CD4-positive, alpha-beta T cell treated with Interleukin-12 subunit alpha and Interleukin-12 subunit beta, for 1 hour (primary cell): ENCODE results near the gene PRDM2.
A peak's percentile ranks its signal among the peaks of the same experiment; 100 is the strongest.

Source experiments
- DNase-seq: peaks from one replicate; pipeline ENCODE4 v3.0.0-alpha.2; 2020

The PRDM2 gene

GRCh38 chr1:13733711-13734110 lies 33.7 kb downstream of the PRDM2 start:
- no peak for DNase-seq

DNA sequence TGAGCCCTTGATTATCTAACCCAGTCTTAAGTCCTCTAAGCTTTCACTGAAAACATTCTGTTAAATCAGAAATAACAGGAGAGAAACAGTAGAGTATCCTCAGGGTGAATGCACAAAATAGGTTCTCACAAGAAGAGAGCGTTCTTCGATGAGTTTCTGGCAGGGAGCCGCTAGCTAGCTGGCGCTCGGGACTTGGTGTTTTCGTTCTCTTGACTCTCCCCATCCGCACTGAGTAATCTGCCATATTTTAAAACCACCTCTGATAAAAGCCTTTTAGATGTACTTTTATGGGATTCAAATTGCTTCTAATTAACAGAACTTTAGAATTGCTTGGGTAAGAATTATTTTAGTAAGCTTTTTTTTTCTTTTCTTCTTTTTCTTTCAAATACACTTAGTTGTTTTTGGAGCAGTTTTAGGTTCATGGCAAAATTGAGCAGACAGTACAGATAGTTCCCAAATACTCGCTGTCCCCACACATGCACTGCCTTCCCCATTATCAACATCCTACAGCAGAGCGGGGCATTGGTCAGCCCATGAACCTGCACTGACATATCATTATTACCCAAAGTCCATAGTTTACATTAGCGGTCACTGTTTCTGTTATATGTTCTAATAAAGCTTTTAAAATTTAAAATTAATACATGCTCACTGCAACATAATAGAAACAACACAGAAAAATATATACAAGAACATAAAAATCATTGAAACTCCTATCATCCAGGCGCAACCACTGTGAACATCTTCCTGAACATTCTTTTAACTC lies 35.4 kb downstream of the PRDM2 start:
- no peak for DNase-seq

DNA sequence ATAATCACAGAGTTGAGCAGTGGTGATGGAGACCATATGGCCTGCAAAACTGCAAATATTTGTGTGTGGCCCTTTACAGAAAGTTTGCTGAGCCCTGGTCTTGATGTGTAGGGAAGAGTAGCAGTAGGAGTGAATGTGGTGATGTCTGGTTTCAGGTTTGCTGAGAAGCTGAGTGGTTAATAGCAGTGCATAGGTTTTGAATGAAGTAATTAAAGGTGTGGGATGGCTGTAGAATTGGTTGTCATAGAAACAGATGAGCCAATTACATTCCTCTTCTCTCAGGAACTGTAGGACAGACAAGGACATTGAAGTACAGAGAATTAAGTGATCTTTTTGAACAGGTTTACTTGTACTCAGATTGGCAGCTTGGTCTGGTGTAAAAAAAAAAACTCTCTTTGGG lies 37.4 kb downstream of the PRDM2 start:
- no peak for DNase-seq

DNA sequence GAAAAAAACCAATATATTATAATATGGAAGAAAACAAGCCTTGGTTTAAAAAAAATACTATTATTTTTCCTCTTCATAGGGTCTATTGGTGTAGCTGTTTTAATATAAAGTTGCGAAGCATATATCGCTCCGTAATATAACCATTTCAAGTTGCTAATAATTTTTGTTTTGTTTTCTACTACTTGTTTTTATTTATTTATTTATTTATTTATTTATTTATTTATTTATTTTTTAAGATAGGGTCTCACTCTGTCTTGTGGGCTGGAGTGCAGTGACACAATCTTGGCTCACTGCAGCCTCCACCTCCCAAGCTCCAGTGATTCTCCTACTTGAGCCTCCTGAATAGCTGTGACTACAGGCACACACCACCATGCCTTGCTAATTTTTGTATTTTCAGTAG lies 46.4 kb downstream of the PRDM2 start:
- no peak for DNase-seq

GRCh38 chr1:13748610-13749505 lies 48.9 kb downstream of the PRDM2 start:
- peak; percentile 97 for DNase-seq

DNA sequence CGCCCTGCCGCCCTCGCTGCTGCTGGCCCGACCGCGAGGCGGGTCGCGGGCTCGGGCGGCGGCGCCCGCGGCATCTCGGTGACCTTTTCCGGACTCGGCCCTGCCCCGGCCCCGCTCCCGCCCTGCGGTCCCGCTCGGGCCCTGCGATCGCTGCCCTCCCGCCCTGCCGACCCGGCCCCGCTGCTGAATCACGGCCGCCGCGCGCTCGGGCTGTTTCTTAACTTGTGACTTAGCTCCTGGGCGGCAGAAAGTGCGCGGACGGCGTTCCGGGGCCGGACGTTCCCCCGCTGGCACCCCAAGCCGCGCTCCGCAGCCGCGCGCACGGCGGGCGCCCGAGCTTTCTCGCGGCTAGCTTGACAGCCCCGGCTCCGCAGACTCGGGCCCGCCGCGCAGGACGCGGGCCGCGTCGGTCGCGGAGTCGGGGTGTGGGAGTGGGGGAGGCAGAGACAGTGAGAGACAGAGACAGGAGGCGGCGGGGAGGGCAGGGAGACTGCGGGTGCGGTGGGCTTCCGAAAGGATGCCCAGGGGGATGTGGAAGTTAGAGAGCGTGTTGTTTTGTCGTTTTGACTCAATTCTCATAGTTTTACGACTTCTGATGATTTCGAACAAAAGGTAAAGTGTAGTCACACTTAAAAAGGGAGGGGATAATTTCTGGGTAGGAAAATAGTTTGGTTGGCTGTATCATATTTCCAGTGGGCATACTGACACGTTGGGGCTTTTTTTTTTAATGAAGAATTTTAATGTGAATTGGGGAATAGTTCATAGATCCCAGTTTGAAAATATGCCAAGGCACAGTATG lies 49.8 kb downstream of the PRDM2 start:
- no peak for DNase-seq

- DNase-seq, result no peak
Observed at GRCh38 chr1:13751458-13751871, 51.5 kb downstream of the PRDM2 start.

GRCh38 chr1:13751985-13752384 lies 52.0 kb downstream of the PRDM2 start:
- no peak for DNase-seq

- no peak for DNase-seq
Observed at GRCh38 chr1:13752852-13753251, 52.9 kb downstream of the PRDM2 start.

GRCh38 chr1:13753636-13754402 lies 53.8 kb downstream of the PRDM2 start:
- DNase-seq, result no peak

DNA sequence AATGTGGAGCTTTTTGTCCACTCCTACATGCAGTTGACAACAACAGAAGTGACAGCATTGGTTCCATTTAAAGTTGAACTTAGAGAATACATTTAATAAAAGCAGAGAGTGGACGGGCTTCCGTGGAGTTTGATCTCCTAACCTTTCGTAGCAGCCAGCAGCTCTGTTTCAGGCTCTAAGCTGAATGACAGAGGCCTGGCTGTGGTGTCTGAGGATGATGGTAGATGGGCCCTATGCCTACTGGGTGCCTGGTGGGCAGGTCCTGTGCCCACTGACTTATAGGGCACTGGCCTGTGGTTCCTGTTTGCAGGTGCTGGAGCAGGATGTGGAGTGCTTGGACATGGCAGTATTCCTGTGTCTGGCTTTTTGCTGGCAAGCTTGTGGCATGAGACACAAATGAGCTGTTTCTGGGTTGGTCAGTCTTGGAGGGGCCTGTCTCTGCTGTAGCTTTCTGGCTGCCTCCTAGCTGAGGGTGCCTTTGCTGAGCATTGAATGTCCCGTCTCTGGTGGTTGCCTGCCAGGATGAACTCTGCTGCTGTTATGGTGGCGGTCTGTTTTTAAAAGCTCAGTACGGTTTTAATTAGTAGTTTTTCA lies 54.6 kb downstream of the PRDM2 start:
- no peak for DNase-seq

- no peak for DNase-seq
Observed at GRCh38 chr1:13756557-13757315, 56.7 kb downstream of the PRDM2 start.

DNA sequence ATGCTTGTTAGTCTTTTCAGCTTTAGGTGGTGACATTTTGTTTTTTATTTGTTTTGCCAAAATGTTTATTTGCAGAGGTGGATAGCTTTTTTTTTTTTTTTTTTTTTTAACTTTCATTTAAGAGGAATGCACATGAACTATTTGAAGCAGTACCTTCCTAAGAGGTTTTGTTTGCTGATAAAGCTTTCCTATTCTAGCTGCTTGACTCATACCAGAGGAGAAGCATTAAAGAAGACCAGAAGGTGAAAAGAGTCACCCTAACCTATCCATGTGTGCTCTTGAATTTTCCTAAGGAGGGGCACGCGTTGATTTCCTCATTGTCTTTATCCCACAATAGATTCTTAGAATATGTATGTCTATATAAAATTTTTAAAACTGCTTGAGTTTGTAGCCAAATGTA lies 57.7 kb downstream of the PRDM2 start:
- DNase-seq, result no peak

- no peak for DNase-seq
Observed at GRCh38 chr1:13759072-13759471, 59.1 kb downstream of the PRDM2 start.

- no peak for DNase-seq
Observed at GRCh38 chr1:13760340-13760739, 60.4 kb downstream of the PRDM2 start.

DNA sequence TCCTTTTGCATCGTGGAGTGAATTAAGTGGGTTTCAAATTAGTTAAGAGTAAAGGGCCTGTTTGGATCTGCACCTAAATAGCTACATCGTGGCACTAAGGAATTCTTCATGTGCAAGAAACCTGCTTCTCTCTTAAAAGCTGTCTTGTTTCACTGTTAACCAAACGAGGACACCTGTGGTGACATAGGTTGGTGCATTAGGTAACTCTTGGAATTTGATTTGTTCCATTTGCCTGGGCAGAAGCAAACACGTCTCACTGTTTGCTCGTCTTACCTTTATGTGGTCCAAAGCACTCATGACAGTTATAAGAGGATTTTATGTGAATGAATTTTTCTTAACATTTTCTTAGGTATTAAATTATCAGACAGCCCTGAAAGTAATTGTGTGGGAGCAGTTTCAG lies 60.9 kb downstream of the PRDM2 start:
- DNase-seq, result no peak

- DNase-seq, result no peak
Observed at GRCh38 chr1:13761883-13762282, 61.9 kb downstream of the PRDM2 start.

DNA sequence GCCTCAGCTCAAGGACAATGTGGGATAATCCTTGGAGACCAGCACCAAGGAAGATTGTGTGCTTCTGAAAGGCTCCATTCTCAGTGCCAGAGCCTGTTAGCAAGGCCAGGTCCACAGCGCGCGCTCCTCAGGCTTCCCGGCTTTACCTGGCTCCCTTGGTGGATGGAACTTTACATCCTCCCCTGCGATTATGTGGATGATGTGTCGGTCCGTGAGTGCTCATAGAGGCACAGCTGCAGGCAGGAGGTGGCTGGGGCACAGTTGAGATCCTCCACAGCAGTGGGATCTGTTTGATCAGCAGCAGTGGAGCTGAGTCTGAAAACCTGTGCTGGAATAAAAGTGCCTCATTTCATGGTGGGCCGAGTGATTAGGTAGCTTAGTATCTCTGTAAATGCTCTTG lies 62.7 kb downstream of the PRDM2 start:
- no peak for DNase-seq

GRCh38 chr1:13763222-13763621 lies 63.2 kb downstream of the PRDM2 start:
- no peak for DNase-seq

- DNase-seq, result peak; percentile 29
Observed at GRCh38 chr1:13763991-13764390, 64.0 kb downstream of the PRDM2 start.

DNA sequence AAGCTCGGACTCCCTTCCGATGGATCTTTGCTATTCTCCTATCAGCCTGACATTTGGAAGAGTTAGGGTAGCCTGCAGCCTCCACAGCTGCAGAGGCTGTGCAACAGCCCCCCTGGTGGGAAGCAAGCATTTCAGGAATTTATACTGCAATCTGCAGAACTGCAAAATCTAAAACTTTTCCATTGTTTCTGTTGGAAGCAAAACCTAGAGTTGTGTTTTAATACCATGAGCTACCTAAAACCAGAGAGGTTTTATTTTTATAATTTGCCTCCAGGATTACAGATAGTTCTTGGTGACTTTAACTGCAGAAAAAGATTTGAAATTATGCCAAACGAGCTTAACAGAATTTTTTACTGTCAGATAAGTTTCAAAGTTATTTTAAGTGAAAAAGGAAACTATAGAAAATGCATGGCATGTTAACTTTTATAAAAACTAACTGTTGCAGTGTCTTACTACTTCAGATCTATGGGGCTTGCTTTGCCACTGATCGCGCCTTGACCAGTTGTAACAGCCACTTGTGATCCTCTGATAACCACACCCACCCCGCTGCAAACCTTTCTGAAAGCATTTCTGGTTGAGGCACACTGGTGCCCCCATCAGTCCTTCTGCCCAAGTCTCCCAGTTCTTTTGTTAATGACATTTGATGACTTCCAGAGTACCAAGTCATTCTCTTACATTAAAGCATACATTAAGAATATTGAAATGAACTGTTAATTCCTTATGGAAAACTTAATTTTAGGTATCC lies 64.8 kb downstream of the PRDM2 start:
- DNase-seq, result peak; percentile 46
